Fibroblast of lung (primary cell): ENCODE measurements around the gene WFDC12. TPM values are rescaled to one million over a fixed set of nuclear protein-coding genes. Genes with fewer than 3 reads are reported as not detected.

Experiments used
- DNase-seq, 2 donors: peaks; one replicate each; pipeline versions ENCODE4 v3.0.0 to v3.0.0-alpha.2; 2010; ENCODE audit warnings: low read depth in 2 of 2
- H2AFZ ChIP-seq: 2 replicates; pipeline ENCODE4 v1.5.1; 2012; ENCODE audit warnings: low read length, control low read depth, inconsistent platforms
- H3K27ac ChIP-seq: 2 replicates; pipeline ENCODE4 v1.5.1; 2011; ENCODE audit warnings: low read length, control low read depth; ENCODE audit not compliant: insufficient read depth
- H3K27me3 ChIP-seq: 2 replicates; pipeline ENCODE4 v1.5.1; 2011; ENCODE audit warnings: mild to moderate bottlenecking, low read length; ENCODE audit not compliant: control insufficient read depth, insufficient read depth
- H3K36me3 ChIP-seq: 2 replicates; pipeline ENCODE4 v1.5.1; 2011; ENCODE audit warnings: low read length; ENCODE audit not compliant: control insufficient read depth, insufficient read depth
- H3K4me1 ChIP-seq: 2 replicates; pipeline ENCODE4 v1.5.1; 2011; ENCODE audit warnings: low read length; ENCODE audit not compliant: control insufficient read depth, insufficient read depth; ENCODE audit errors: extremely low read depth
- H3K4me2 ChIP-seq: 2 replicates; pipeline ENCODE4 v1.5.1; 2011; ENCODE audit warnings: low read length, control low read depth; ENCODE audit not compliant: insufficient read depth; ENCODE audit errors: extremely low read depth
- H3K4me3 ChIP-seq, 4 experiments: fragments of 200-600 bp in 1 of 4; sonication (generic) in 1 of 4; replicated peaks in 1 of 4; 2 replicates each; pipeline ENCODE4 v1.5.1; 2011 to 2016; ENCODE audit warnings: low read length in 4 of 4, low read depth in 3 of 4, mild to moderate bottlenecking in 3 of 4, control low read depth in 2 of 4, inconsistent platforms in 1 of 4, mixed read lengths in 1 of 4; ENCODE audit not compliant: insufficient read depth in 1 of 4; ENCODE audit errors: control extremely low read depth in 1 of 4
- H3K79me2 ChIP-seq: 2 replicates; pipeline ENCODE4 v1.5.1; 2012; ENCODE audit warnings: mild to moderate bottlenecking, low read length, inconsistent platforms; ENCODE audit not compliant: control insufficient read depth, insufficient read depth
- H3K9ac ChIP-seq: 2 replicates; pipeline ENCODE4 v1.5.1; 2011; ENCODE audit warnings: mild to moderate bottlenecking, low read length, control low read depth; ENCODE audit not compliant: insufficient read depth
- H3K9me3 ChIP-seq: 2 replicates; pipeline ENCODE4 v1.5.1; 2012; ENCODE audit warnings: low read depth, low read length; ENCODE audit not compliant: control insufficient read depth, insufficient read depth
- H4K20me1 ChIP-seq: 2 replicates; pipeline ENCODE4 v1.5.1; 2011; ENCODE audit warnings: low read length; ENCODE audit not compliant: control insufficient read depth, insufficient read depth; ENCODE audit errors: extremely low read depth
- CTCF ChIP-seq, 2 donors: IDR thresholded peaks in 1 of 2; conservative IDR thresholded peaks in 1 of 2; 1 replicate in 1 of 2; 2 replicates in 1 of 2; pipeline ENCODE4 v1.5.1; 2011 to 2012; ENCODE audit warnings: low read length in 2 of 2, control low read depth in 1 of 2, inconsistent platforms in 1 of 2, low read depth in 1 of 2, mild to moderate bottlenecking in 1 of 2
- EZH2 ChIP-seq: IDR thresholded peaks from 2 replicates; pipeline ENCODE4 v1.5.1; 2012; ENCODE audit warnings: low read length, control low read depth, mild to moderate bottlenecking; ENCODE audit errors: missing control alignments
- polyA plus RNA-seq, 2 donors: library from polyadenylated mRNA; depleted of rRNA in 1 of 2; stranded (reverse) in 1 of 2; unstranded in 1 of 2; fragments of >200 nt; gene quantifications; 2 replicates each; pipeline ENCODE4 v1.2.1, GENCODE V29; 2011 to 2012; ENCODE audit warnings: missing spikeins in 1 of 2
- total RNA-seq: library from RNA; depleted of rRNA; stranded (reverse); fragments of >200 nt; gene quantifications from 2 replicates; pipeline ENCODE4 v1.2.1, GENCODE V29; 2014

The WFDC12 gene
- total and polyA plus RNA-seq, 2 donors (not counting 1 experiment from before 2014, with no cell fraction given), result not detected

GRCh38 chr20:45138561-45139300 lies 14.5 kb upstream of the WFDC12 start:
- H3K4me1 ChIP-seq, result no peaks in the 10 kb centered on the region
- no peak for TF ChIP-seq EZH2
- TF ChIP-seq CTCF (conservative IDR thresholded peaks at IDR 0.05 in 1 of 2, IDR thresholded peaks at IDR 0.05 in 1 of 2; ENCODE audit: low read depth in 1 of 2, low read length in 2 of 2), result peak; percentile 40 to 53
- no peak overlapping the region for H3K4me3 ChIP-seq
- H3K27me3 ChIP-seq, result peaks cover 5% of the 10 kb centered on the region
- H2AFZ ChIP-seq, result no peak overlapping the region
- H3K36me3 ChIP-seq, result no peaks in the 10 kb centered on the region
- no peak overlapping the region for H3K4me2 ChIP-seq
- H3K9me3 ChIP-seq, result no peaks in the 10 kb centered on the region
- no peak overlapping the region for H3K27ac ChIP-seq
- no peak overlapping the region for H3K9ac ChIP-seq
- no peak for DNase-seq
- no peaks in the 10 kb centered on the region for H3K79me2 ChIP-seq
- H4K20me1 ChIP-seq, result no peaks in the 10 kb centered on the region

- Histone ChIP-seq H3K4me1 (no peaks in the 10 kb centered on the region), H3K27ac (no peak overlapping the region), H3K9ac (no peak overlapping the region), H3K4me2 (no peak overlapping the region), H2AFZ (no peak overlapping the region), H3K79me2 (no peaks in the 10 kb centered on the region), H3K27me3 (no peaks in the 10 kb centered on the region), H3K36me3 (no peaks in the 10 kb centered on the region), H3K9me3 (no peaks in the 10 kb centered on the region), H3K4me3 (no peak overlapping the region), H4K20me1 (no peaks in the 10 kb centered on the region)
- DNase-seq, result no peak
- no peak for TF ChIP-seq CTCF (conservative IDR thresholded peaks at IDR 0.05 in 1 of 2, IDR thresholded peaks at IDR 0.05 in 1 of 2; ENCODE audit: low read depth in 1 of 2, low read length in 2 of 2)
- TF ChIP-seq EZH2, result no peak
These were observed 12.6 kb upstream of the WFDC12 start for GRCh38 chr20:45136911-45137310.

- Histone ChIP-seq H2AFZ (no peak overlapping the region), H3K4me1 (no peaks in the 10 kb centered on the region), H3K4me2 (no peak overlapping the region), H4K20me1 (no peaks in the 10 kb centered on the region), H3K79me2 (no peaks in the 10 kb centered on the region), H3K36me3 (no peaks in the 10 kb centered on the region), H3K9ac (no peak overlapping the region), H3K9me3 (no peaks in the 10 kb centered on the region), H3K27ac (no peak overlapping the region), H3K4me3 (no peak overlapping the region), H3K27me3 (peaks cover 10% of the 10 kb centered on the region)
- TF ChIP-seq EZH2 (no peak), CTCF (conservative IDR thresholded peaks at IDR 0.05 in 1 of 2, IDR thresholded peaks at IDR 0.05 in 1 of 2; ENCODE audit: low read depth in 1 of 2, low read length in 2 of 2) (no peak)
- DNase-seq, result no peak
These were observed 3.8 kb upstream of the WFDC12 start for GRCh38 chr20:45128099-45128498.
